GM12891 (cell line): ENCODE results near the gene SERAC1.

ENCODE experiments used
- POLR2A ChIP-seq: IDR thresholded peaks from 2 replicates; pipeline ENCODE4 v1.6.1; 2011; ENCODE audit warnings: low read depth, low read length, control low read depth
- POLR2AphosphoS5 ChIP-seq: IDR thresholded peaks from 2 replicates; pipeline ENCODE4 v1.6.1; 2011; ENCODE audit warnings: low read depth, low read length, control low read depth

GRCh38 chr6:158172001-158172400 lies 3.9 kb upstream of the SERAC1 start:
- TF ChIP-seq POLR2AphosphoS5 = no peak
- no peak for TF ChIP-seq POLR2A
